ENCODE measurements around the gene PAH.

The PAH gene

GRCh38 chr12:102912258-102912657 lies 4.8 kb downstream of the PAH start:
- H3K4me1 ChIP-seq (ENCODE audit: insufficient read depth, low read length), result no peaks in the 10 kb centered on the region
- no peaks in the 10 kb centered on the region for H3K9me3 ChIP-seq (ENCODE audit: insufficient read depth, low read depth, low read length)
- H3K9ac ChIP-seq (ENCODE audit: low read depth, low read length), result no peak overlapping the region
- 67% methylated on average over 1 of the region's 2 CpGs for WGBS
- H3K4me3 ChIP-seq (ENCODE audit: low read length), result no peak overlapping the region
- H3K27ac ChIP-seq (ENCODE audit: low read depth, low read length), result no peak overlapping the region
- H3K27me3 ChIP-seq (ENCODE audit: insufficient read depth, low read length), result peaks cover 6% of the 10 kb centered on the region; the same call in 1 of the 2 replicates
- no peaks in the 10 kb centered on the region for H3K36me3 ChIP-seq (ENCODE audit: insufficient read depth, low read length)

- WGBS, result 97% methylated on average over 3 of the region's 3 CpGs
- H3K4me1 ChIP-seq (ENCODE audit: insufficient read depth, low read length), result no peaks in the 10 kb centered on the region
- no peak overlapping the region for H3K4me3 ChIP-seq (ENCODE audit: low read length)
- no peak overlapping the region for H3K27ac ChIP-seq (ENCODE audit: low read depth, low read length)
- H3K36me3 ChIP-seq (ENCODE audit: insufficient read depth, low read length), result no peaks in the 10 kb centered on the region
- H3K9me3 ChIP-seq (ENCODE audit: insufficient read depth, low read depth, low read length), result no peaks in the 10 kb centered on the region
- no peaks in the 10 kb centered on the region for H3K27me3 ChIP-seq (ENCODE audit: insufficient read depth, low read length)
- no peak overlapping the region for H3K9ac ChIP-seq (ENCODE audit: low read depth, low read length)
These were observed 5.7 kb downstream of the PAH start for GRCh38 chr12:102911320-102911719.

GRCh38 chr12:102910792-102911191 lies 6.3 kb downstream of the PAH start:
- Histone ChIP-seq H3K27ac (ENCODE audit: low read depth, low read length) (no peak overlapping the region), H3K27me3 (ENCODE audit: insufficient read depth, low read length) (no peaks in the 10 kb centered on the region), H3K36me3 (ENCODE audit: insufficient read depth, low read length) (no peaks in the 10 kb centered on the region), H3K4me1 (ENCODE audit: insufficient read depth, low read length) (no peaks in the 10 kb centered on the region), H3K9ac (ENCODE audit: low read depth, low read length) (no peak overlapping the region), H3K4me3 (ENCODE audit: low read length) (no peak overlapping the region), H3K9me3 (ENCODE audit: insufficient read depth, low read depth, low read length) (no peaks in the 10 kb centered on the region)
- 94% methylated on average over 4 of the region's 4 CpGs for WGBS

GRCh38 chr12:102910137-102910536 lies 6.9 kb downstream of the PAH start:
- no peak overlapping the region for H3K4me3 ChIP-seq (ENCODE audit: low read length)
- H3K27ac ChIP-seq (ENCODE audit: low read depth, low read length), result no peak overlapping the region
- H3K9ac ChIP-seq (ENCODE audit: low read depth, low read length), result no peak overlapping the region
- 94% methylated on average over 7 of the region's 7 CpGs for whole genome bisulfite sequencing
- no peaks in the 10 kb centered on the region for H3K9me3 ChIP-seq (ENCODE audit: insufficient read depth, low read depth, low read length)
- H3K27me3 ChIP-seq (ENCODE audit: insufficient read depth, low read length), result no peaks in the 10 kb centered on the region
- no peaks in the 10 kb centered on the region for H3K4me1 ChIP-seq (ENCODE audit: insufficient read depth, low read length)
- H3K36me3 ChIP-seq (ENCODE audit: insufficient read depth, low read length), result no peaks in the 10 kb centered on the region

GRCh38 chr12:102907918-102908317 lies 9.1 kb downstream of the PAH start:
- Histone ChIP-seq H3K27ac (ENCODE audit: low read depth, low read length) (no peak overlapping the region), H3K4me3 (ENCODE audit: low read length) (no peak overlapping the region)
- WGBS, result 100% methylated on average over 2 of the region's 4 CpGs

GRCh38 chr12:102905229-102905628 lies 11.8 kb downstream of the PAH start:
- no peak overlapping the region for H3K27ac ChIP-seq (ENCODE audit: low read depth, low read length)
- H3K9ac ChIP-seq (ENCODE audit: low read depth, low read length), result no peak overlapping the region
- no peaks in the 10 kb centered on the region for H3K9me3 ChIP-seq (ENCODE audit: insufficient read depth, low read depth, low read length)
- no peaks in the 10 kb centered on the region for H3K36me3 ChIP-seq (ENCODE audit: insufficient read depth, low read length)
- no peaks in the 10 kb centered on the region for H3K4me1 ChIP-seq (ENCODE audit: insufficient read depth, low read length)
- no peak overlapping the region for H3K4me3 ChIP-seq (ENCODE audit: low read length)
- 95% methylated on average over 3 of the region's 3 CpGs for WGBS
- no peaks in the 10 kb centered on the region for H3K27me3 ChIP-seq (ENCODE audit: insufficient read depth, low read length)

More at GRCh38 chr12:102907918-102908317, 9.1 kb downstream of the PAH start:
- Histone ChIP-seq H3K9me3 (ENCODE audit: insufficient read depth, low read depth, low read length) (no peaks in the 10 kb centered on the region), H3K27me3 (ENCODE audit: insufficient read depth, low read length) (no peaks in the 10 kb centered on the region), H3K36me3 (ENCODE audit: insufficient read depth, low read length) (no peaks in the 10 kb centered on the region), H3K9ac (ENCODE audit: low read depth, low read length) (no peak overlapping the region), H3K4me1 (ENCODE audit: insufficient read depth, low read length) (no peaks in the 10 kb centered on the region)

- Histone ChIP-seq H3K4me1 (ENCODE audit: insufficient read depth, low read length) (no peaks in the 10 kb centered on the region), H3K27me3 (ENCODE audit: insufficient read depth, low read length) (no peaks in the 10 kb centered on the region), H3K4me3 (ENCODE audit: low read length) (no peak overlapping the region), H3K9me3 (ENCODE audit: insufficient read depth, low read depth, low read length) (no peaks in the 10 kb centered on the region), H3K36me3 (ENCODE audit: insufficient read depth, low read length) (no peaks in the 10 kb centered on the region), H3K9ac (ENCODE audit: low read depth, low read length) (no peak overlapping the region), H3K27ac (ENCODE audit: low read depth, low read length) (no peak overlapping the region)
- WGBS, result 77% methylated on average over 1 of the region's 1 CpG
These were observed 13.6 kb downstream of the PAH start for GRCh38 chr12:102903337-102904007.

GRCh38 chr12:102902093-102902492 lies 15.0 kb downstream of the PAH start:
- Histone ChIP-seq H3K27ac (ENCODE audit: low read depth, low read length) (no peak overlapping the region), H3K9me3 (ENCODE audit: insufficient read depth, low read depth, low read length) (no peaks in the 10 kb centered on the region), H3K36me3 (ENCODE audit: insufficient read depth, low read length) (no peaks in the 10 kb centered on the region), H3K4me3 (ENCODE audit: low read length) (no peak overlapping the region), H3K4me1 (ENCODE audit: insufficient read depth, low read length) (no peaks in the 10 kb centered on the region), H3K27me3 (ENCODE audit: insufficient read depth, low read length) (no peaks in the 10 kb centered on the region), H3K9ac (ENCODE audit: low read depth, low read length) (no peak overlapping the region)
- 83% methylated on average over 3 of the region's 3 CpGs for WGBS

GRCh38 chr12:102900389-102900788 lies 16.7 kb downstream of the PAH start:
- Histone ChIP-seq H3K27ac (ENCODE audit: low read depth, low read length) (no peak overlapping the region), H3K9ac (ENCODE audit: low read depth, low read length) (no peak overlapping the region), H3K4me3 (ENCODE audit: low read length) (no peak overlapping the region), H3K27me3 (ENCODE audit: insufficient read depth, low read length) (no peaks in the 10 kb centered on the region), H3K9me3 (ENCODE audit: insufficient read depth, low read depth, low read length) (no peaks in the 10 kb centered on the region), H3K4me1 (ENCODE audit: insufficient read depth, low read length) (no peaks in the 10 kb centered on the region), H3K36me3 (ENCODE audit: insufficient read depth, low read length) (no peaks in the 10 kb centered on the region)
- 89% methylated on average over 2 of the region's 2 CpGs for WGBS

GRCh38 chr12:102896067-102896466 lies 21.0 kb downstream of the PAH start:
- H3K36me3 ChIP-seq (ENCODE audit: insufficient read depth, low read length), result no peaks in the 10 kb centered on the region
- H3K9ac ChIP-seq (ENCODE audit: low read depth, low read length), result no peak overlapping the region
- H3K4me1 ChIP-seq (ENCODE audit: insufficient read depth, low read length), result no peaks in the 10 kb centered on the region
- no peaks in the 10 kb centered on the region for H3K9me3 ChIP-seq (ENCODE audit: insufficient read depth, low read depth, low read length)
- H3K27ac ChIP-seq (ENCODE audit: low read depth, low read length), result no peak overlapping the region
- 73% methylated on average over 1 of the region's 1 CpG for WGBS
- H3K27me3 ChIP-seq (ENCODE audit: insufficient read depth, low read length), result no peaks in the 10 kb centered on the region
- no peak overlapping the region for H3K4me3 ChIP-seq (ENCODE audit: low read length)

GRCh38 chr12:102891756-102892155 lies 25.3 kb downstream of the PAH start:
- H3K27ac ChIP-seq (ENCODE audit: low read depth, low read length), result no peak overlapping the region
- no peaks in the 10 kb centered on the region for H3K9me3 ChIP-seq (ENCODE audit: insufficient read depth, low read depth, low read length)
- H3K27me3 ChIP-seq (ENCODE audit: insufficient read depth, low read length), result no peaks in the 10 kb centered on the region
- H3K36me3 ChIP-seq (ENCODE audit: insufficient read depth, low read length), result no peaks in the 10 kb centered on the region
- H3K4me3 ChIP-seq (ENCODE audit: low read length), result no peak overlapping the region
- no peaks in the 10 kb centered on the region for H3K4me1 ChIP-seq (ENCODE audit: insufficient read depth, low read length)
- 81% methylated on average over 2 of the region's 2 CpGs for WGBS
- H3K9ac ChIP-seq (ENCODE audit: low read depth, low read length), result no peak overlapping the region

GRCh38 chr12:102888511-102888910 lies 28.5 kb downstream of the PAH start:
- no peaks in the 10 kb centered on the region for H3K36me3 ChIP-seq (ENCODE audit: insufficient read depth, low read length)
- no peak overlapping the region for H3K9ac ChIP-seq (ENCODE audit: low read depth, low read length)
- WGBS, result 27% methylated on average over 1 of the region's 1 CpG

More at GRCh38 chr12:102888511-102888910, 28.5 kb downstream of the PAH start:
- Histone ChIP-seq H3K27ac (ENCODE audit: low read depth, low read length) (no peak overlapping the region), H3K9me3 (ENCODE audit: insufficient read depth, low read depth, low read length) (no peaks in the 10 kb centered on the region), H3K4me1 (ENCODE audit: insufficient read depth, low read length) (no peaks in the 10 kb centered on the region), H3K4me3 (ENCODE audit: low read length) (no peak overlapping the region), H3K27me3 (ENCODE audit: insufficient read depth, low read length) (no peaks in the 10 kb centered on the region)

Data from HUES64 (cell line).